SK-N-SH treated with all-trans-retinoic acid at 6 μM for 48 hours (cell line): Measurements from ENCODE around the gene TARBP1.

Experiments used
- ATAC-seq: fragments of 200-7000 bp; cut with Tn5 transposase; 3 replicates; pipeline ENCODE4 v1.9.1; 2020; ENCODE audit warnings: mild to moderate bottlenecking, moderate library complexity
- ARNTL ChIP-seq: fragments of 450-650 bp; formaldehyde crosslinking; IDR thresholded peaks from 2 replicates; pipeline ENCODE4 v1.5.0; 2020; ENCODE audit warnings: low read depth, mild to moderate bottlenecking, moderate library complexity, borderline replicate concordance
- BACH2 ChIP-seq: fragments of 250-450 bp; sonication (Bioruptor Pico); IDR thresholded peaks from 2 replicates; pipeline ENCODE4 v1.9.0; 2021; ENCODE audit warnings: mild to moderate bottlenecking, borderline replicate concordance
- CSDC2 ChIP-seq: fragments of 250-450 bp; sonication (Bioruptor Pico); IDR thresholded peaks from 2 replicates; pipeline ENCODE4 v1.5.0; 2020; ENCODE audit warnings: mild to moderate bottlenecking, moderate library complexity
- ESRRG ChIP-seq: fragments of 250-450 bp; sonication (Bioruptor Pico); IDR thresholded peaks from 2 replicates; pipeline ENCODE4 v1.6.1; 2021; ENCODE audit warnings: mild to moderate bottlenecking
- ISL1 ChIP-seq: fragments of 250-450 bp; sonication (Bioruptor Pico); IDR thresholded peaks from 2 replicates; pipeline ENCODE4 v2.1.2; 2022; ENCODE audit warnings: mild to moderate bottlenecking, moderate library complexity
- OSR1 ChIP-seq: fragments of 250-450 bp; sonication (Bioruptor Pico); IDR thresholded peaks from 2 replicates; pipeline ENCODE4 v1.8.0; 2022; ENCODE audit warnings: moderate library complexity, mild to moderate bottlenecking, inconsistent platforms
- POU6F1 ChIP-seq: fragments of 250-450 bp; sonication (Bioruptor Pico); IDR thresholded peaks from 2 replicates; pipeline ENCODE4 v1.8.0; 2021; ENCODE audit warnings: low read depth, mild to moderate bottlenecking, moderate library complexity, borderline replicate concordance
- PPARA ChIP-seq: fragments of 250-450 bp; sonication (Bioruptor Pico); IDR thresholded peaks from 2 replicates; pipeline ENCODE4 v1.5.0; 2020; ENCODE audit warnings: mild to moderate bottlenecking, borderline replicate concordance
- RARB ChIP-seq: fragments of 250-450 bp; sonication (Bioruptor Pico); IDR thresholded peaks from 2 replicates; pipeline ENCODE4 v1.8.0; 2021; ENCODE audit warnings: mild to moderate bottlenecking, moderate library complexity
- TCF4 ChIP-seq: fragments of 250-450 bp; sonication (Bioruptor Pico); IDR thresholded peaks from 2 replicates; pipeline ENCODE4 v1.8.0; 2021; ENCODE audit warnings: mild to moderate bottlenecking, moderate library complexity, borderline replicate concordance
- TOX ChIP-seq: fragments of 250-450 bp; sonication (Bioruptor Pico); IDR thresholded peaks from 2 replicates; pipeline ENCODE4 v1.8.0; 2021; ENCODE audit warnings: mild to moderate bottlenecking, moderate library complexity, borderline replicate concordance
- ZC3H10 ChIP-seq: fragments of 250-450 bp; sonication (Bioruptor Pico); IDR thresholded peaks from 2 replicates; pipeline ENCODE4 v1.5.1; 2021; ENCODE audit warnings: mild to moderate bottlenecking, moderate library complexity
- ZFP3 ChIP-seq: fragments of 250-450 bp; sonication (Bioruptor Pico); IDR thresholded peaks from 2 replicates; pipeline ENCODE4 v1.5.0; 2020; ENCODE audit warnings: mild to moderate bottlenecking, moderate library complexity
- ZFP30 ChIP-seq: fragments of 450-650 bp; formaldehyde crosslinking; IDR thresholded peaks from 2 replicates; pipeline ENCODE4 v1.5.0; 2022; ENCODE audit warnings: mild to moderate bottlenecking, moderate library complexity
- ZNF565 ChIP-seq: fragments of 450-650 bp; formaldehyde crosslinking; conservative IDR thresholded peaks from 2 replicates; pipeline ENCODE4 v1.5.0; 2020; ENCODE audit warnings: low read depth, mild to moderate bottlenecking, moderate library complexity
- ZNF70 ChIP-seq: fragments of 450-650 bp; formaldehyde crosslinking; IDR thresholded peaks from 2 replicates; pipeline ENCODE4 v1.5.0; 2020; ENCODE audit warnings: mild to moderate bottlenecking, moderate library complexity
- TF ChIP-seq, protein P1 (sequence below): fragments of 250-450 bp; sonication (Bioruptor Pico); IDR thresholded peaks from 2 replicates; pipeline ENCODE4 v1.5.1; 2020; ENCODE audit warnings: low read depth, mild to moderate bottlenecking, moderate library complexity
- TF ChIP-seq, protein P2 (sequence below): fragments of 250-450 bp; sonication (Bioruptor Pico); IDR thresholded peaks from 2 replicates; pipeline ENCODE4 v1.5.1; 2021; ENCODE audit warnings: mild to moderate bottlenecking, moderate library complexity
- TF ChIP-seq, protein P3 (sequence below): fragments of 250-450 bp; sonication (Bioruptor Pico); IDR thresholded peaks from 2 replicates; pipeline ENCODE4 v1.5.0; 2020; ENCODE audit warnings: mild to moderate bottlenecking, moderate library complexity

The TARBP1 gene

DNA sequence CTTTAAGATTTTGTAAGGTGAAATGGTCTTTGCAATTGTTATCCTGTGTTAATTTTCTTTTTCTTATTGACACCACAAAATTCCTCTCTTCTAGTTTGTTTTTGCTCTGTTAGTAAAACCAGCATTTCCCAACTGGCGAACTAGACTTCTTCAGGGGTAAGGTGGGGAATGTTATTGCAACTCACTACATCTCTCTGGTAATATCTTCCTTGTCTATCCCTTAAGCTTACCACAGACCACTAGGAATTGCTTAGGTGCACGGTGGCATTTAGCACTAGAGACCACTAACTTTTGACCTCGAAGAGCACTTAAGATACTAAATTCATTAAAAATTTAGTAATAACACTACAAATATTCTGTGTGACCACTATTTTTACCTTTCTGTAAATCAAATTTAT, 109.9 kb downstream of the TARBP1 start:
- ATAC-seq = no peak
- no peak for TF ChIP-seq ISL1 (CRISPR knock-in tag)
- TF ChIP-seq, protein P1, sequence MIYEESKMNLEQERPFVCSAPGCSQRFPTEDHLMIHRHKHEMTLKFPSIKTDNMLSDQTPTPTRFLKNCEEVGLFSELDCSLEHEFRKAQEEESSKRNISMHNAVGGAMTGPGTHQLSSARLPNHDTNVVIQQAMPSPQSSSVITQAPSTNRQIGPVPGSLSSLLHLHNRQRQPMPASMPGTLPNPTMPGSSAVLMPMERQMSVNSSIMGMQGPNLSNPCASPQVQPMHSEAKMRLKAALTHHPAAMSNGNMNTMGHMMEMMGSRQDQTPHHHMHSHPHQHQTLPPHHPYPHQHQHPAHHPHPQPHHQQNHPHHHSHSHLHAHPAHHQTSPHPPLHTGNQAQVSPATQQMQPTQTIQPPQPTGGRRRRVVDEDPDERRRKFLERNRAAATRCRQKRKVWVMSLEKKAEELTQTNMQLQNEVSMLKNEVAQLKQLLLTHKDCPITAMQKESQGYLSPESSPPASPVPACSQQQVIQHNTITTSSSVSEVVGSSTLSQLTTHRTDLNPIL (CRISPR knock-in tag) = no peak
- no peak for TF ChIP-seq ZC3H10 (CRISPR knock-in tag)

DNA sequence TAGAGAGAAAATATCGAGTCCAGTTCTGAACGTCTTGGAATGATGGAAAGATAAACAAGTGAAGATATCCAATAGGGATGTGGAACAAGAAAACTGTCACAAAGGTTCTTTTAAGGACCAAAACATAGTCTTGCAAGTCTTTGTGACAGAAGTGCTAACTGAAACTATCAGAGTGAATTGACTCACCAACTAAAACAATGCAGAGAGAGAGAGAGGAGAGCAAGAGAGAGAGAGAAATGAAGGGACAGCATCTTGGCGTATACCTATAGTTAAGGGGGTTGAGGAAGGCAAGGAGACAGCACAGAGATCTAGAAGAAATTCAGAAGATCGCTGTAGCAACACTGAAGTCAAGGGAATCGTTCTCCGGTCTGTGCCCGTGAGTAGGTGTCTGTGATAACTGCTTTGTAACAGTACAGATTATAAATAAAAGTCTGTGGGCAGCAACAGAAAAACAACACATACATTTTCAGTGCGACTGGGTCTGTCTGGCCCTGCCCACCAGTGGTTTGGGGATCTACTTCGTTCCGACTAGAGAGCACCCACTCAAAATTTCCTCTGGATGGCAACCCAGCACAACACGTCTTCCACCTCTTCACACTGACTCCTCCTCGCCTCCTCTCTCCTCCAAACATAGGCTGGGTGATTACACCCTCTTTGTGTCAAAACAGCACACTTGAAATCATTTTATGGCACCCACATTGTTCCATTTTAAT, 110.5 kb downstream of the TARBP1 start:
- no peak for TF ChIP-seq ESRRG (CRISPR knock-in tag)
- no peak for TF ChIP-seq ISL1 (CRISPR knock-in tag)
- TF ChIP-seq OSR1 (CRISPR knock-in tag) = no peak
- no peak for TF ChIP-seq ZFP3
- no peak for TF ChIP-seq TCF4
- TF ChIP-seq, protein P2, sequence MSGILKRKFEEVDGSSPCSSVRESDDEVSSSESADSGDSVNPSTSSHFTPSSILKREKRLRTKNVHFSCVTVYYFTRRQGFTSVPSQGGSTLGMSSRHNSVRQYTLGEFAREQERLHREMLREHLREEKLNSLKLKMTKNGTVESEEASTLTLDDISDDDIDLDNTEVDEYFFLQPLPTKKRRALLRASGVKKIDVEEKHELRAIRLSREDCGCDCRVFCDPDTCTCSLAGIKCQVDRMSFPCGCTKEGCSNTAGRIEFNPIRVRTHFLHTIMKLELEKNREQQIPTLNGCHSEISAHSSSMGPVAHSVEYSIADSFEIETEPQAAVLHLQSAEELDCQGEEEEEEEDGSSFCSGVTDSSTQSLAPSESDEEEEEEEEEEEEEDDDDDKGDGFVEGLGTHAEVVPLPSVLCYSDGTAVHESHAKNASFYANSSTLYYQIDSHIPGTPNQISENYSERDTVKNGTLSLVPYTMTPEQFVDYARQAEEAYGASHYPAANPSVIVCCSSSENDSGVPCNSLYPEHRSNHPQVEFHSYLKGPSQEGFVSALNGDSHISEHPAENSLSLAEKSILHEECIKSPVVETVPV (CRISPR knock-in tag) = no peak
- TF ChIP-seq, protein P3, sequence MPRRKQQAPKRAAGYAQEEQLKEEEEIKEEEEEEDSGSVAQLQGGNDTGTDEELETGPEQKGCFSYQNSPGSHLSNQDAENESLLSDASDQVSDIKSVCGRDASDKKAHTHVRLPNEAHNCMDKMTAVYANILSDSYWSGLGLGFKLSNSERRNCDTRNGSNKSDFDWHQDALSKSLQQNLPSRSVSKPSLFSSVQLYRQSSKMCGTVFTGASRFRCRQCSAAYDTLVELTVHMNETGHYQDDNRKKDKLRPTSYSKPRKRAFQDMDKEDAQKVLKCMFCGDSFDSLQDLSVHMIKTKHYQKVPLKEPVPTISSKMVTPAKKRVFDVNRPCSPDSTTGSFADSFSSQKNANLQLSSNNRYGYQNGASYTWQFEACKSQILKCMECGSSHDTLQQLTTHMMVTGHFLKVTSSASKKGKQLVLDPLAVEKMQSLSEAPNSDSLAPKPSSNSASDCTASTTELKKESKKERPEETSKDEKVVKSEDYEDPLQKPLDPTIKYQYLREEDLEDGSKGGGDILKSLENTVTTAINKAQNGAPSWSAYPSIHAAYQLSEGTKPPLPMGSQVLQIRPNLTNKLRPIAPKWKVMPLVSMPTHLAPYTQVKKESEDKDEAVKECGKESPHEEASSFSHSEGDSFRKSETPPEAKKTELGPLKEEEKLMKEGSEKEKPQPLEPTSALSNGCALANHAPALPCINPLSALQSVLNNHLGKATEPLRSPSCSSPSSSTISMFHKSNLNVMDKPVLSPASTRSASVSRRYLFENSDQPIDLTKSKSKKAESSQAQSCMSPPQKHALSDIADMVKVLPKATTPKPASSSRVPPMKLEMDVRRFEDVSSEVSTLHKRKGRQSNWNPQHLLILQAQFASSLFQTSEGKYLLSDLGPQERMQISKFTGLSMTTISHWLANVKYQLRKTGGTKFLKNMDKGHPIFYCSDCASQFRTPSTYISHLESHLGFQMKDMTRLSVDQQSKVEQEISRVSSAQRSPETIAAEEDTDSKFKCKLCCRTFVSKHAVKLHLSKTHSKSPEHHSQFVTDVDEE (CRISPR knock-in tag) = no peak
- TF ChIP-seq, protein P1 (CRISPR knock-in tag) = no peak
- no peak for TF ChIP-seq ZFP30
- TF ChIP-seq ZC3H10 (CRISPR knock-in tag) = no peak
- no peak for TF ChIP-seq ZNF70
- TF ChIP-seq BACH2 (CRISPR knock-in tag) = no peak
- no peak for TF ChIP-seq CSDC2 (CRISPR knock-in tag)
- no peak for TF ChIP-seq ZNF565
- no peak for ATAC-seq

- ATAC-seq = no peak
- TF ChIP-seq TOX (CRISPR knock-in tag) (no peak), ZNF70 (no peak), CSDC2 (CRISPR knock-in tag) (no peak), RARB (CRISPR knock-in tag) (no peak), ZFP30 (no peak), ARNTL (CRISPR knock-in tag) (no peak), TCF4 (no peak), POU6F1 (CRISPR knock-in tag) (no peak), OSR1 (CRISPR knock-in tag) (no peak), ZFP3 (no peak), PPARA (no peak)
- TF ChIP-seq, protein P1 (CRISPR knock-in tag) = no peak
- TF ChIP-seq, protein P3 (CRISPR knock-in tag) = no peak
Observed at GRCh38 chr1:234362558-234362957, 116.4 kb downstream of the TARBP1 start.
